ENCODE results near the gene TUBB2B.

GRCh38 chr6:3261921-3262320 lies 34.5 kb upstream of the TUBB2B start:
- TF ChIP-seq CTCF (IDR thresholded peaks at IDR 0.05; ENCODE audit: poor library complexity, severe bottlenecking) (no peak), POLR2AphosphoS5 (IDR thresholded peaks at IDR 0.05) (no peak), EP300 (conservative IDR thresholded peaks at IDR 0.05; ENCODE audit: poor library complexity, severe bottlenecking) (no peak), EZH2 (IDR thresholded peaks at IDR 0.05; ENCODE audit: borderline replicate concordance, insufficient read depth, low read length, poor library complexity, severe bottlenecking) (no peak), RAD21 (conservative IDR thresholded peaks at IDR 0.05) (no peak), SMC3 (conservative IDR thresholded peaks at IDR 0.05; ENCODE audit: poor library complexity) (no peak), TAF1 (IDR thresholded peaks at IDR 0.05; ENCODE audit: low read depth) (no peak)
- TF ChIP-seq, protein P1, sequence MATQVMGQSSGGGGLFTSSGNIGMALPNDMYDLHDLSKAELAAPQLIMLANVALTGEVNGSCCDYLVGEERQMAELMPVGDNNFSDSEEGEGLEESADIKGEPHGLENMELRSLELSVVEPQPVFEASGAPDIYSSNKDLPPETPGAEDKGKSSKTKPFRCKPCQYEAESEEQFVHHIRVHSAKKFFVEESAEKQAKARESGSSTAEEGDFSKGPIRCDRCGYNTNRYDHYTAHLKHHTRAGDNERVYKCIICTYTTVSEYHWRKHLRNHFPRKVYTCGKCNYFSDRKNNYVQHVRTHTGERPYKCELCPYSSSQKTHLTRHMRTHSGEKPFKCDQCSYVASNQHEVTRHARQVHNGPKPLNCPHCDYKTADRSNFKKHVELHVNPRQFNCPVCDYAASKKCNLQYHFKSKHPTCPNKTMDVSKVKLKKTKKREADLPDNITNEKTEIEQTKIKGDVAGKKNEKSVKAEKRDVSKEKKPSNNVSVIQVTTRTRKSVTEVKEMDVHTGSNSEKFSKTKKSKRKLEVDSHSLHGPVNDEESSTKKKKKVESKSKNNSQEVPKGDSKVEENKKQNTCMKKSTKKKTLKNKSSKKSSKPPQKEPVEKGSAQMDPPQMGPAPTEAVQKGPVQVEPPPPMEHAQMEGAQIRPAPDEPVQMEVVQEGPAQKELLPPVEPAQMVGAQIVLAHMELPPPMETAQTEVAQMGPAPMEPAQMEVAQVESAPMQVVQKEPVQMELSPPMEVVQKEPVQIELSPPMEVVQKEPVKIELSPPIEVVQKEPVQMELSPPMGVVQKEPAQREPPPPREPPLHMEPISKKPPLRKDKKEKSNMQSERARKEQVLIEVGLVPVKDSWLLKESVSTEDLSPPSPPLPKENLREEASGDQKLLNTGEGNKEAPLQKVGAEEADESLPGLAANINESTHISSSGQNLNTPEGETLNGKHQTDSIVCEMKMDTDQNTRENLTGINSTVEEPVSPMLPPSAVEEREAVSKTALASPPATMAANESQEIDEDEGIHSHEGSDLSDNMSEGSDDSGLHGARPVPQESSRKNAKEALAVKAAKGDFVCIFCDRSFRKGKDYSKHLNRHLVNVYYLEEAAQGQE (IDR thresholded peaks at IDR 0.05; ENCODE audit: borderline replicate concordance), result no peak
